ENCODE results near the gene KCNN2.

GRCh38 chr5:114380721-114381120, 18.9 kb downstream of the KCNN2 start:
- TF ChIP-seq EP300 (IDR thresholded peaks at IDR 0.05): no peak
- TF ChIP-seq, protein P1, sequence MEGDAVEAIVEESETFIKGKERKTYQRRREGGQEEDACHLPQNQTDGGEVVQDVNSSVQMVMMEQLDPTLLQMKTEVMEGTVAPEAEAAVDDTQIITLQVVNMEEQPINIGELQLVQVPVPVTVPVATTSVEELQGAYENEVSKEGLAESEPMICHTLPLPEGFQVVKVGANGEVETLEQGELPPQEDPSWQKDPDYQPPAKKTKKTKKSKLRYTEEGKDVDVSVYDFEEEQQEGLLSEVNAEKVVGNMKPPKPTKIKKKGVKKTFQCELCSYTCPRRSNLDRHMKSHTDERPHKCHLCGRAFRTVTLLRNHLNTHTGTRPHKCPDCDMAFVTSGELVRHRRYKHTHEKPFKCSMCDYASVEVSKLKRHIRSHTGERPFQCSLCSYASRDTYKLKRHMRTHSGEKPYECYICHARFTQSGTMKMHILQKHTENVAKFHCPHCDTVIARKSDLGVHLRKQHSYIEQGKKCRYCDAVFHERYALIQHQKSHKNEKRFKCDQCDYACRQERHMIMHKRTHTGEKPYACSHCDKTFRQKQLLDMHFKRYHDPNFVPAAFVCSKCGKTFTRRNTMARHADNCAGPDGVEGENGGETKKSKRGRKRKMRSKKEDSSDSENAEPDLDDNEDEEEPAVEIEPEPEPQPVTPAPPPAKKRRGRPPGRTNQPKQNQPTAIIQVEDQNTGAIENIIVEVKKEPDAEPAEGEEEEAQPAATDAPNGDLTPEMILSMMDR (IDR thresholded peaks at IDR 0.05): no peak

Measured in tibial nerve (tissue), 4 donors.